Stimulated activated memory B cell treated with anti-CD40 and anti-IgM and Interleukin-4, amounts not matched to agents 10 μg/mL and 1 μg/mL and 100 μg/mL, for 72 hours (primary cell): ENCODE data around the gene DAAM1.

Source experiments
- ATAC-seq: fragments of 150-1000 bp; cut with Tn5 transposase; 2 replicates; pipeline ENCODE4 v1.10.0; 2021
- H3K27ac Mint-ChIP-seq: one replicate; pipeline ENCODE4 v1.8.0; 2022; ENCODE audit warnings: mild to moderate bottlenecking, mixed read lengths
- H3K27me3 Mint-ChIP-seq: one replicate; pipeline ENCODE4 v1.8.0; 2022; ENCODE audit warnings: mixed read lengths
- H3K36me3 Mint-ChIP-seq: one replicate; pipeline ENCODE4 v1.8.0; 2022; ENCODE audit warnings: mixed read lengths
- H3K4me1 Mint-ChIP-seq: one replicate; pipeline ENCODE4 v1.8.0; 2022; ENCODE audit warnings: mixed read lengths
- H3K4me3 Mint-ChIP-seq: one replicate; pipeline ENCODE4 v1.8.0; 2022; ENCODE audit warnings: mild to moderate bottlenecking, moderate library complexity, mixed read lengths
- H3K9me3 Mint-ChIP-seq: one replicate; pipeline ENCODE4 v1.8.0; 2022; ENCODE audit warnings: mixed read lengths

The DAAM1 gene

DNA sequence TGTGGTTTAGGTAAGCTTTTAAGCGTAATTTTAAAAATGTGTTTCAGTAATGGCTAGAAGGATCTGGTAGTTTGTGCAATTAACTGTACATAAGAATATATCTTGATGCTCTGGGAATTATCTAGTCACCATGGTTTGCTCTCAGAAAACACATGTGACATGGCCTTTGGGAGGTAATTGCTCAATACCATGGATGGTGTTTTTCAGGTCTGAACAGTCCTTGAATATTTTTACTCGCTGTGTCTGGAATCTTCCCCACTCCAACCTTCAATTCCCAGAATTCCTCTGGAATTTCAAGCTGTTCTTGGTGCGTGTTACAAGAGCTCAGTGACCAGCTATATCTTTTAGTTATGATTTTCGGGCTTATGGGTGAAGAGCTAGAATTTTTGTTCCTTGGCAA lies 85.3 kb downstream of the DAAM1 start:
- Mint-ChIP-seq H3K27ac (no peak overlapping the region), H3K36me3 (peaks cover 12% of the 10 kb centered on the region), H3K4me1 (peaks cover 23% of the 10 kb centered on the region), H3K27me3 (no peaks in the 10 kb centered on the region), H3K4me3 (no peak overlapping the region), H3K9me3 (no peaks in the 10 kb centered on the region)
- no peak for ATAC-seq

DNA sequence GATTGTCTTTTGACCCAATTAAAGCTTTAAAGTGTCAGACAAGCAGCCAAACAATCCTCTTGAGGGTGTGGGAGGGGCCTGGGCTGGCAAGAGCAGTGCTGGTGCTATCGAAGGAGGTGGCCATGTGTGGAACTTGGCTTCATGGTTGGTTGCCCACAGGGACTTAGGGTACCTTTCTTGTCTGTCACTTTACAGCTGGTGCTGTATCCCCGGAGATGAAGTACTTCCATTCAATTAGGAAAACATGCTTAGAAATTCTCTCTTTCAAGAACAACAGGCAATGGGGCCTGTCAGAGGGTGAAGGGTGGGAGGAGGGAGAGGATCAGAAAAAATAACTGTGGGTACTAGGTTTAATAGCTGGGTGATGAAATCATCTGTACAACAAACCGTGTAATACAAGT lies 86.5 kb downstream of the DAAM1 start:
- peak; percentile 87 for ATAC-seq
- Mint-ChIP-seq H3K27ac (peak overlapping the region; percentile 60), H3K4me1 (peaks cover 23% of the 10 kb centered on the region), H3K9me3 (no peaks in the 10 kb centered on the region), H3K36me3 (peaks cover 12% of the 10 kb centered on the region), H3K4me3 (peak overlapping the region; percentile 41), H3K27me3 (no peaks in the 10 kb centered on the region)

DNA sequence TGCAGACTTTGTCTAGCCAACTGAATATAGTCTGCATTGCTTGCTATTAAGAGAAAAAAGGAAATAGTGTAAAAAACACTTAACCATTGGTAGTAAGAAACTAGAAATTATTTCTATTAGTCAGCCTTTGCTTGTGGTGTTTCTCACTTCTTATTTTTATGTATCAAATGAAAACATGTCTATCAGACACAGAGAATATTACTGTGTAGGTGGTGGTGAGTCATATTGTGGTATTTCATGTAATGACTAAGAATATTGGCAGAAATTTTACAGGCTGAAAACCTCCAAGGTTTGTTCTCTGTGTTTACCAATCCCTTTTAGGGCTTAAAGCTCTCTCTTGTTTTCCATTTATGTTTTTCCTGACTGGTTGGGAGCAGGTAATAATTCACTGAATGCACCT lies 87.2 kb downstream of the DAAM1 start:
- Mint-ChIP-seq H3K9me3 (no peaks in the 10 kb centered on the region), H3K4me1 (peaks cover 23% of the 10 kb centered on the region), H3K27ac (peak overlapping the region; percentile 60), H3K4me3 (peak overlapping the region; percentile 41), H3K27me3 (no peaks in the 10 kb centered on the region), H3K36me3 (peaks cover 19% of the 10 kb centered on the region)
- ATAC-seq, result peak; percentile 94

DNA sequence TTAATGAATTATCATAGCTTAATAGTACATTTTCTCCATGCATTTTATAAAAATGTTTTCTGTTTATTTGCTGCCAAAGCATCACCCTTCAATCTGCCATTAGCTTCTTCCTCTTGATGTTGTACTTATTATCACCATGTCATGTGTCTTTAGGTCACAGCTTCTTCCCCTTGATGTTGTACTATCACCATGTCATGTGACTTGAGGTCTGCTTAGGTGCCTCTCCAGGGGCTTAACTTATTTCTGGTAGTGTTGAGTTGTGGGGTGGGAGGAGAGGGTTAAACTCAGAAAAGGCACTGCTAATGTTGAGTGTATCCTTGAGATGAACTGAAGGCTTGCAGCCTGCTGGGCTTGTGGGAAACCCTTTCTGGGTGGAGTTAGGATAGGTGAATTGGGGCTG lies 87.8 kb downstream of the DAAM1 start:
- no peak for ATAC-seq
- Mint-ChIP-seq H3K27me3 (no peaks in the 10 kb centered on the region), H3K9me3 (no peaks in the 10 kb centered on the region), H3K4me3 (peak overlapping the region; percentile 41), H3K36me3 (peaks cover 25% of the 10 kb centered on the region), H3K27ac (peak overlapping the region; percentile 60), H3K4me1 (peaks cover 23% of the 10 kb centered on the region)

DNA sequence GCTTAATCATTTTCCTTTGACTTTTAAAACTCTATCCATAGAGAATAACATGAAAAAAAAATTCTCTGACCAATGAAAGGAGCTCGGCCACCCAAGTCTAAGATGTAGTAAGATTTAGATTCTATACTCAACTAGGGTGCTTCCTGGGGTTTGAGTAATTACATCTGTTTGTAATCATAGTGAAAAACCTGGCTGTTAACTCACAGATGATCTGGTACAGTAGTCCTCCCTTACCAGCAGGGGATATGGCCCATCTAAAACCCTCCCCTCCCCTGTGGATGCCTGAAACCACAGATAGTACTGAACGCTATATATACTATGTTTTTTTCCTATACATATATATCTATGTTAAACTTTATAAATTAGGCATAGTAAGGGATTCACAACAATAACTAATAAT lies 89.2 kb downstream of the DAAM1 start:
- no peaks in the 10 kb centered on the region for H3K9me3 Mint-ChIP-seq
- H3K27me3 Mint-ChIP-seq, result no peaks in the 10 kb centered on the region
- H3K4me1 Mint-ChIP-seq, result peaks cover 23% of the 10 kb centered on the region
- no peak overlapping the region for H3K27ac Mint-ChIP-seq
- H3K4me3 Mint-ChIP-seq, result no peak overlapping the region
- ATAC-seq, result no peak
- H3K36me3 Mint-ChIP-seq, result peaks cover 27% of the 10 kb centered on the region

DNA sequence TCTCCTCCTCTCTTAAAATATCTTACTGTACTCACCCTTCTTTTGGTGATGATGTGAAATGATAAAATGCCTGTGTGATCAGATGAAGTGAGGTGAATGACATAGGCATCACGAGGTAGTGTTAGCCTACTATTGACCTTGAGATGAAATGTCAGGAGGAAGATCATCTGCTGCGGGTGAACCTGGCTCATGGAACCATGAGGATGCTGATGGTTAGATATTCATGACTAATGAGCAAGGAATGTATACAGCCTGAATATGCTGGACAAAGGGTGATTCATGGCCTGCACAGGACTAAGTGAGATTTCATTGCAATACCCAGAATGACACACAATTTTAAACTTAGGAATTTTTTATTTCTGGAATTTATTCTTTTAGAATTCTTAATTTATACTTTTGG lies 89.6 kb downstream of the DAAM1 start:
- ATAC-seq, result no peak
- H3K4me1 Mint-ChIP-seq, result peaks cover 23% of the 10 kb centered on the region
- H3K4me3 Mint-ChIP-seq, result no peak overlapping the region
- H3K27me3 Mint-ChIP-seq, result no peaks in the 10 kb centered on the region
- H3K9me3 Mint-ChIP-seq, result no peaks in the 10 kb centered on the region
- H3K27ac Mint-ChIP-seq, result no peak overlapping the region
- H3K36me3 Mint-ChIP-seq, result peaks cover 27% of the 10 kb centered on the region

DNA sequence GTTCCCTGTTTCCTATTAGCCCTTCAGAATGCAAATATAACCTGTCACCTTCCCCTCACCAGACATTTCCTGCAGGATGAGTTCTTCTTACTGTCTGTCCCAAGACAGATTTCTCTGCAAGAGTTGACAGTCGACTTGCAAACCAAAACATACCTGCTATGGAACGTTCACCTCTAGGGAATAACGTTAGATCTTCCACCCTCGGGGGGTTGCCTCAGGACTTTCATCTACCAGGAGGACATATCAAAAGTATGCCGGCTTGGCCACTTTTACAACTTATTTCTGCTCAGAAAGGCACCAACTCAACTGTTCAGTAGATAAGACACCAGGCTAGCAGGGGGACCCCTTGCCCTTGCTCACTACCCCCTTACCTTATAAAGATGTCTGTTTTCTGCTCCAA lies 92.5 kb downstream of the DAAM1 start:
- Mint-ChIP-seq H3K4me1 (peaks cover 6% of the 10 kb centered on the region), H3K27me3 (no peaks in the 10 kb centered on the region), H3K27ac (no peak overlapping the region), H3K4me3 (no peak overlapping the region), H3K9me3 (no peaks in the 10 kb centered on the region), H3K36me3 (peaks cover 43% of the 10 kb centered on the region)
- ATAC-seq, result no peak

DNA sequence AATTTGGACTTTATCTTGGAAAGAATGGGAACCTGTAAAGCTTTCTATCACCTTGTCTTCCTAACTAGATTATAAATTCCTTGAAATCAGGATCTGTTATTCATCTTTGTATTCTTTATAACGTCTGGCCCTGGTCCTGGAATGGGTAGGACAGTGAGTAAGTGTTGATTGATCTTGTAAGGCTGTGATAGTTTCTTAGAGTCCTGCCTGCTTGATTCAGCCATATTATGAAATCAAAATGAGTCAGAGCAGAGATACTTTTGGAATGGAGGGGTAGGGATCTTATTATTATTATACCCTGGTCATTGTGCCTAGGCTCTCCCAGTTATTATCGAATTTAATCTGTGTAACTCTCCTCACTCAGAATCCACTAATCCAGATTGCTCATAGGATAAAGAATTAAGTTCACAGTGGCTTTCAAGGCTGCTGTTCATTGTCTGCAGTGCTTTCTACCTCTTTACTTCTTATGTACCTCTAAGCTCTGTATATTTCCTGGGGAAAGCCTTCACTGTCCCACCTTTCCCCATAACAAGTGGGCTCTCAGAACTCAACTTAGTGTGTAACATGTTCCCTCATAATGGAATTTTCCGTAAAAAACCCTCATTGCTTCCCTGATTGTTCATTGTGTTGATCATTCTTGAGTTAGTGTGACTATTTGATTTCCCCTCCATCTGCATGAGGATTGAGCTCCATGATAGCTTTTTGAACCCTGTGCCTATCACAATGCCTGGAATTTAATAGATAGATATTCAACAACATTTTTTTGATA lies 93.3 kb downstream of the DAAM1 start:
- H3K27me3 Mint-ChIP-seq, result no peaks in the 10 kb centered on the region
- no peak for ATAC-seq
- H3K4me1 Mint-ChIP-seq, result no peaks in the 10 kb centered on the region
- H3K9me3 Mint-ChIP-seq, result no peaks in the 10 kb centered on the region
- no peak overlapping the region for H3K4me3 Mint-ChIP-seq
- H3K27ac Mint-ChIP-seq, result no peak overlapping the region
- H3K36me3 Mint-ChIP-seq, result peaks cover 43% of the 10 kb centered on the region

DNA sequence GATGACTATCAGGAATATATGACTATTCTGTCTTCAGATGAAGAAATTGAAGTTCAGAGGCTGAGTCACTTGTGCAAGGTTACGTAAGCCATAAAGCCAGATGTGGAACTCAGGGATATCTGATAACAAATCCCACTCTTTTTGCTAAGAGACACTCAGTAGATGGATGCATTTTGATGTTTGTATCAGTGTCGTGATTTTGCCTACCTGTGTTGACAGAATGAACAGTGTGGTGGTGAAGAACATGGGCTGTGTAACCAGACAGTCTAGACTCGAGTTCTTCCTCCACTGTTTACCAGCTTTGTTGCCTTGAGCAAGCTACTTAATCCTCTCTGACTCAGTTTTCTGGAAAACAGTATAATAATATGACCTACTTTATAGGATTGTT lies 93.9 kb downstream of the DAAM1 start:
- H3K9me3 Mint-ChIP-seq, result no peaks in the 10 kb centered on the region
- H3K27me3 Mint-ChIP-seq, result no peaks in the 10 kb centered on the region
- ATAC-seq, result no peak
- H3K27ac Mint-ChIP-seq, result no peak overlapping the region
- H3K4me3 Mint-ChIP-seq, result no peak overlapping the region
- peaks cover 46% of the 10 kb centered on the region for H3K36me3 Mint-ChIP-seq
- H3K4me1 Mint-ChIP-seq, result peaks cover 5% of the 10 kb centered on the region

DNA sequence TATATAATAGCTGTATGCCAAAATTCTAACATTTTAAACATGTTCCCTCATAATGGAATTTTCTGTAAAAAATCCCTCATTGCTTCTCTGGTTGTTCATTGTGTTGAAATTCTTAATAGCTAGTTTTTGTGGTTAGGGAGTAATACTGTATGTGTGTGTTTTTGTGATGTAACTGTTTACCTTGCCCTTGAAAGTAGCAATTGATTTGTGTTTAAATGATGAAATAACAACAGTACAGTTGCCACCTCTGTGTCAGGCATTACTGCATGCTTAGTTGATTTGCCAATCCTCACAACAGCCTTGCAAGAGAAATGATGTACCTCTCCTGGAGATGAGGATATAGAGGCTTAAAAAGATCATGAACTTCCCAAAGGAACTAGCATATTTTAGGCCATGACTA lies 94.9 kb downstream of the DAAM1 start:
- no peaks in the 10 kb centered on the region for H3K27me3 Mint-ChIP-seq
- H3K4me3 Mint-ChIP-seq, result no peak overlapping the region
- H3K9me3 Mint-ChIP-seq, result peaks cover 3% of the 10 kb centered on the region
- peaks cover 54% of the 10 kb centered on the region for H3K36me3 Mint-ChIP-seq
- peaks cover 12% of the 10 kb centered on the region for H3K4me1 Mint-ChIP-seq
- no peak for ATAC-seq
- H3K27ac Mint-ChIP-seq, result no peak overlapping the region

DNA sequence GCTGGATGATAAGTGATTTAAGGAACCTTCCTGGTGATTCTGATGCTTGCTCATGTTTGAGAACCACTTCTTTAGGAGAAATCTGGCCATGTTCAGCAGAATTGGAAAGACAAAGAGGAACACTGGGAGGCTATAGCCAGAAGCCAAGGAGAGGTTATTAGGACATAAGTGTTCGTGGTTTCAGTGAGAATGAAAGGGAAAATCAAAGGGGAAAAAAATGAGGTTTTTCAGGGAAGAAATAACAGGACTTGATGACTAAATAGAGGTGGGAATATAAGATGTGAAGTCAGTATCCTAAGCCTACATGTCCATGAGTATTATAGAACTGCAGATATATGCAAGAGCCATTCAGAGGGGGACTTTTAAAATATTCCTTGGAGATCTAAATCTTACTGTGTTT lies 95.6 kb downstream of the DAAM1 start:
- Mint-ChIP-seq H3K27me3 (no peaks in the 10 kb centered on the region), H3K27ac (no peak overlapping the region), H3K4me1 (peaks cover 12% of the 10 kb centered on the region), H3K36me3 (peaks cover 56% of the 10 kb centered on the region), H3K4me3 (no peak overlapping the region), H3K9me3 (peaks cover 3% of the 10 kb centered on the region)
- no peak for ATAC-seq

DNA sequence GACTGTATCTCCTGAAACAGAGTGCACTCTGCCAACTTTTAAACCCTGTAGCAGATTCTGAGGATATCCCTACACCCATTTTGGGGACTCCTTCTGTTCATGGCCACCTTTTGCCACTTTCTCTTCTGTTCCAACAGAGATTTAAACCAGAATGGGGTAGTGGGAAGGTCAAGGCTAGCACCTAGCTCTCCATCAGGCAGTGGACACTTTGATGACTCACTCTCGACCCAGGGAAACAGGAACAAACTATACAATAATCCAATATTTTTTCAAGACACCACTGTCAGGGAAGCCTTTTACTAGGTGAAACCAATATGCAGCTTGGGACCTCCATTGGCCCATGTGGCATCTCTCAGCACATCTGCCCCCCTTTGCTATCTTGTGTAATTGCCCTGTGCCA lies 103.6 kb downstream of the DAAM1 start:
- ATAC-seq, result no peak
- H3K4me3 Mint-ChIP-seq, result no peak overlapping the region
- peaks cover 3% of the 10 kb centered on the region for H3K9me3 Mint-ChIP-seq
- peaks cover 40% of the 10 kb centered on the region for H3K4me1 Mint-ChIP-seq
- H3K27me3 Mint-ChIP-seq, result no peaks in the 10 kb centered on the region
- no peak overlapping the region for H3K27ac Mint-ChIP-seq
- peaks cover 59% of the 10 kb centered on the region for H3K36me3 Mint-ChIP-seq

DNA sequence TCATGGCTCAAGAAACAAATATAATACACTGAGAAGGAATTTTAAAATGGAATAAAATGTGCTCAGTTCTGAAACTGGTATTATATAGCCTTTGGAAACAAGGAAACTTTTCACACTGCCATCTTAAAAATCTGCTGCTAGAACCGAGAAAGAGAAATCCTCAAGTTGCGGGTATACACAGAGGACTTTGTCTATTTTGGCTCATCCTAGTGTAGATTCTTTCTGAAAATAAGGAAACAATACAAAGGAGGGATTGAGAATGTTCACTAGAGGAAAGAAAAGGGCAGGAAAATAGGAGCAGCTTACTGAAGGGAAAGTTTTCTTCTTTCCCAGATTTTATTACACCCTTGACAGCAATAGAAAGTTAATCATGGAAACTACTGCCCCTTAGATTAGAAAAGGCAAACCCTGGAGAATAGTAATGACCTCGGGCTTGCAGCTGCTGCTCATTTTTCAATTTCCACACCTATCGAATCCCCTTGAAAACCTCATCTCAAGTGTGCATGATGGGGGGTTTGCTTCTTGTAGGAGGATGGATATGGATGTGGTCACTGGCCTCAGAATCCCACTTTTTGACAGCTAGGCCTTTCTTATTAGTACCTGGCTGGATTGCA lies 104.6 kb downstream of the DAAM1 start:
- H3K4me1 Mint-ChIP-seq, result peaks cover 37% of the 10 kb centered on the region
- H3K27ac Mint-ChIP-seq, result no peak overlapping the region
- no peak for ATAC-seq
- H3K9me3 Mint-ChIP-seq, result peaks cover under 1% of the 10 kb centered on the region
- peaks cover 49% of the 10 kb centered on the region for H3K36me3 Mint-ChIP-seq
- H3K4me3 Mint-ChIP-seq, result no peak overlapping the region
- H3K27me3 Mint-ChIP-seq, result no peaks in the 10 kb centered on the region

DNA sequence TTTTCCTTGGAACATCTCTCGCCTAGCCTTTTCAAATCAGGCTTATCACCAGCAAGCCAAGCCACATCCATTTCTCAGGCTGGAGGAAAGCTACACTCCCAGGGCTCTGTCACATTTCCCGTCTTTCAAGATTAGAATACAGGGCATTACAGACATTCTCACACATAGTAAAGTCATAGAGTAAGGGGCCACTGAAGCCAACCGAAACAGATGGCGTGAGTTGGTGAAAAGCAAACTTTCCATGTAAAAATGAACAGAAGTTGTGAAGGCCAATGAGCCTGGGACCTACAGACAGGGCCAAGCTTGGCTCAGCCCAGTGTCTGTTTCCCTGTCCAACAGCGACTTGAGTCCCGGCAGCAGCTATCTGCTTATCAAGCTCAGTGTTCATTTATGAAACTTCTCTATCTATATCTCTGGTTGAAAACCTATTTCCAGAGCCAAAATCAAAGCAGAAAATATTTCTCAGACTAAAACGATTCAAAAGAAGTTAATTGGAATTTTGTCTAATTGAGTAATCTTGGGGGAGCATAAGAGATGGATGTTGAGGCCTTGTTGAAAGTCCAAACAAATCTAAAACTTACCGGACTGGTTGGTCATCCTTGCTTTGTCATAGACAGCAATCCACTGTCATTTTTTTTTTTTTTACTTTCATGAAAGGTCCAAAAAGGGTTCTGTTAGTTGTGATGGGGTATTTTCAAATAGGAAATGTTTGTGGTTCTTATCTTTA lies 105.6 kb downstream of the DAAM1 start:
- Mint-ChIP-seq H3K4me1 (peaks cover 46% of the 10 kb centered on the region), H3K27ac (no peak overlapping the region), H3K27me3 (no peaks in the 10 kb centered on the region), H3K36me3 (peaks cover 42% of the 10 kb centered on the region), H3K9me3 (no peaks in the 10 kb centered on the region), H3K4me3 (no peak overlapping the region)
- ATAC-seq, result no peak

DNA sequence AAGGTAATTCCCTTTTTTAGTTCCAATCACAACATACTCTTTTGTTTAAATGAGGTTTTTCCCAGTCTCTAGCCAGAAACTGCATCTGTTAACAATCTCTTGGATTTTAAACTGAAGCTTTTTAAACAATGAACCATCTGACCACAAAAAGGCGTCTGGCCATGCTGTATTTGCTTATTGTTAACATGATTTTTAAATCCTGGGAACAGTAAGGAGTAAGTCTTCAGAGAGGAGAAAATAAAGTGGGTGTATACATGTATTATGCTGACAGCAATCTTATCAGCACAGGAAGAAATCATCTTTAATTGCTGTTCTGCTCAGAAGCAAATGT lies 106.2 kb downstream of the DAAM1 start:
- Mint-ChIP-seq H3K27ac (no peak overlapping the region), H3K27me3 (no peaks in the 10 kb centered on the region), H3K4me3 (no peak overlapping the region), H3K4me1 (peaks cover 51% of the 10 kb centered on the region), H3K9me3 (no peaks in the 10 kb centered on the region), H3K36me3 (peaks cover 42% of the 10 kb centered on the region)
- ATAC-seq, result no peak

DNA sequence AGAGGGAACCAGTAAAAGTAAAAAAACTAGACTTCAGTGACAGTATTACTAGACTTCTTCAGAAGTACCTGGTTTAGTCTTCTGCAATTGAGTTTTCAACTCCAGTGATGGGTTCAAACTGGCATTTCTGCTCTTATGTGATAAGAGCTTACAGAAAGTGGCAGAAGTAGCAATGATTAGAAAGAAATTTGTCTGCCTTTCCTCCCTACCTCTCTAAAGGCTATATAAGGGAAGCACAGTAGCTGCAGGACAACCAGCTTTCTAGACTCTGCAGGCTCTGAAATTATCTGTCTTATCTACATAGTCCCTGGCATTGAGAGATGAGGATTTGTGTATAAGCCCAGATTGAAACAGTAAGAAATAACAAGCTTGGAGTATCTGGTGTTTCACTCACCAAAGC lies 107.5 kb downstream of the DAAM1 start:
- Mint-ChIP-seq H3K4me3 (no peak overlapping the region), H3K4me1 (peaks cover 57% of the 10 kb centered on the region), H3K27me3 (no peaks in the 10 kb centered on the region), H3K9me3 (no peaks in the 10 kb centered on the region), H3K36me3 (peaks cover 36% of the 10 kb centered on the region), H3K27ac (peak overlapping the region; percentile 44)
- no peak for ATAC-seq
